Adrenal gland (tissue), 5 donors: Measurements from ENCODE around the gene PSMA6.

Experiments
- CTCF ChIP-seq, 6 experiments: fragments of 450-650 bp in 4 of 6; fragments of 200-600 bp in 2 of 6; sonication (generic) in 1 of 6; IDR thresholded peaks; 1 replicate in 5 of 6; 2 replicates in 1 of 6; pipeline versions ENCODE4 v1.5.1 to v1.8.0; 2016 to 2021; ENCODE audit warnings: antibody characterized with exemption in 6 of 6, mild to moderate bottlenecking in 2 of 6, moderate library complexity in 1 of 6
- POLR2A ChIP-seq, 2 donors: fragments of 450-650 bp; IDR thresholded peaks; one replicate each; pipeline ENCODE4 v1.6.1; 2017; ENCODE audit warnings: antibody characterized with exemption in 2 of 2, mild to moderate bottlenecking in 2 of 2, moderate library complexity in 1 of 2
- donor health status: DM: no; HTN: no; CAD: no.

DNA sequence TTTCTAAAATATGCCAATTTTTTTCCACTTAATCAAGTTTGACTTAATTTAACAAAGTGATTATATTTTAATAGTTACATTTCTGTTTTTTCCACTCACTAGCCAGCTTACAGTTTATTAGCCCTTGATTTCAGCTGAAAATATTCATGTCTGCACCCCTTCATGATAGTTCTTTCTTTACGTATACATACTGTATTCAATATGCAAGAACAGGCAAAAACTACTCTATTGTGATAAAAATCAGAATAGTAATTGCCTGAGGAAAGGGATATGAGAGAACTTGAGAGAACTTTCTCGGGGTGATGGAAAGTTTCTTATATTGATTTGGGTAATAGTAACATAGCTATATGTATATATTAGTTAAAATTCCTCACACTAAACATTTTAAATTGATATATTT, 17.4 kb upstream of the PSMA6 start:
- TF ChIP-seq CTCF (IDR thresholded peaks at IDR 0.05) (no peak), POLR2A (IDR thresholded peaks at IDR 0.05) (no peak)
